Activated T-helper 1 cell treated with Interleukin-2 at 50 U/mL for 16 hours (primary cell): ENCODE results near the gene PDZK1.
"Not testable (repeated sequence)": the region's sequence is repeated elsewhere in the genome, so short reads cannot be mapped to it uniquely, and the experiment has no call there.

Source experiments
- DNase-seq: peaks from one replicate; pipeline ENCODE4 v3.0.0-alpha.2; 2020; ENCODE audit warnings: low read depth

PDZK1 gene

DNA sequence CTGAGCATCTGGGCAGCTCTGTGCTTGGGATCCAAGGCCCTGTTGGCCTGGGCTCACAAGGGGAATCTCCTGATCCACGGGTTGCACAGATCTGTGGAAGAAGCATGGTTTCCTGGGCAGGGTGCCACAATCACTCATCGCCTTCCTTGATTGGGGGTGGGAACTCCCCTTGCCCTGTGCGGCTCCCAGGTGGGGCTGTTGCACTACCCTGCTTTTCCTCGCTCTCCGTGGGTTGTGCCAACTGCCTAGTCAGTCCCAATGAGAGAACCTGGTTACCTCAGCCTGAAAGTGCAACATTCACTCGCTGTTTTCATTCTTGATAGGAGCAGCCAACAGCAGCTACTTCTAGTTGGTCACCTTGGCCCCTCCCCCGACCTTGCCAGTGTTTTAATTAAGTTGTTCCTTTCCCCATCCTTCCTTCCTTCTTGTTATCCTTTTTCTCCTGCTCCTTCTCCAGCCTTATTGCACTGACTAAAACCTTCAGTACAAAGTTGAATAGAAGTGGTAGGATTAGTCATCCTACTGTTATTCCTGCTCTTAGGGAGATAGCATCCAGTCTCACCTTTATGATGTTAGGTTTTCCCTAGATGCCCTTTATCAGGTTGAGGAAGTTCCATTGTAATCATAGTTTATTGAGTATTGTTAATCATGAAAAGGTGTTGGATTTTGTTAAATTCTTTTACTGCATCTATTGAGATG is 50.8 kb downstream of the PDZK1 start:
- not testable (repeated sequence) for DNase-seq

DNA sequence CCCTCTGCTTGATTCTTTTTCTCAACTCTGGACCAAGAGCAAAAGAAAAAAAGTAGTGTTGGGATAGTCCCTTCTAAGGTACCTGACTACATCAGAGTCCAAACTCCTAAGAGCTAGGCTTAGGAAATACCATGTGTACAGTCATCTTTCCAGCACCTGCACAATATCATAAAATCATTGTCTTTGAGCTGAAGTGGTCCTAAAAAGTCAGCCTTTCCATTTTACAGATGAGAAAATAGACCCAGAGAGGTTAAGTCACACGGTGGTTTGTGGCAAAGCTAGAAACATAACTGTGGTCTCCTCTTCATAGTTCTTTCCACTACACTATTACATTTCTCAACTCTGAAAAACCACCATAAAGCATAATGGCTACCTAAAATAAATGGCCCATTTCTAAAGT is 63.2 kb downstream of the PDZK1 start:
- DNase-seq = not testable (repeated sequence)

DNA sequence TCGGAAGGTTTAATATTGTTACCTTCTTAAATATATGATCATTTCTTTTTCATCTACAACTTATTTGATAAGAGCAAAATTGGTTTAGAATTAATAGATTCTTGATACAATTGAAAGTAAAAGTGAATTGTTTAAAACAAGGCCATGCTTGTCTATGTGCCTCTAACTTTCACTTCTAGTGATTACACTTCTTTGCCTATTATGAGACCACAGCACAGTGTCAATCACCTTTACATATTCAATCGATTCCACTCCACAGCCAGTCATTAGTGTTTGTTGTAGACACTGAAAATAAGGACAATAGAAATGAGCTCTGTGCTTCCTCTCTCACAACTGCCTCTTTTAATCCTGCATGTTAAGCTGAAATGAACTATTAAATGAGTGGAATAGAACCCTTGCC is 65.3 kb downstream of the PDZK1 start:
- DNase-seq = not testable (repeated sequence)

DNA sequence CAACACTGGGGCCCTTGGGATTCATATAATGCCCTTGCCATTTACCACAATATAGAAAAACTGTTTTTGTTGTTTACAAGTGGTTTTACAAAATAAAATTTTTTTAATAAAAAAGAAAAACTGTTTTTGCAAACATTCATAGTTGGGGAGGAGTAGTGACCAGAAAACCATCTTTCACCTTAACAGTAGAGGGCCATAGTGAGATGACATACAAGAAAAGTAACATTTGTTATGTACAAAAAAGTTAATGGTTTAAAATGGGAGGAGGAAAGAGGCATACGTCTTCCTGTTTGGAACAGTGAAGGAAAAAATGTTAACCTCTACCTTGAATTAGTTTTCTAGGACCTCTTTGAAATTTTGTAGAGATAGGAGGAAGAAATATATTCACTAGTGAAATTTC is 70.9 kb downstream of the PDZK1 start:
- not testable (repeated sequence) for DNase-seq

DNA sequence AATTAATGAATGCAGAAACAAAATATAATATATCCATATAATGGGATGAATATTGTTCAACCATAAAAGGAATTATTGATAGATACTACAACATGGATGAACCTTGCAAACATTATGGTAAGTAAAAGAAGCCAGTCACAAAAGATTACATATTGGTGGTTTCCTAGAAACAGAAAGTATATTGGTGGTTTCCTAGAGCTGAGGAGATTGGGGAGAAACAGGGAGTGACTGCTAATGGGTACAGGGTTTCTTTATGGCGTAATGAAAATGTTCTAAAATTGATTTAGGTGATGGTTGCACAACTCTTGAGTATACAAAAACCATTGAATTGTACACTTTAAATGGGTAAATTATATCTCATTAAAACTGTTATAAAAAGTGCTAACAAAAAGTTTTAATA is 85.0 kb downstream of the PDZK1 start:
- DNase-seq = not testable (repeated sequence)
